Stimulated activated CD4-positive, alpha-beta T cell treated with anti-CD3 and anti-CD28 coated beads, Interleukin-4, amount 100 ng/mL, for 24 hours (primary cell): ENCODE measurements around the gene SNCA.

ENCODE experiments used
- DNase-seq: peaks from one replicate; pipeline ENCODE4 v3.0.0-alpha.2; 2020

SNCA gene

DNA sequence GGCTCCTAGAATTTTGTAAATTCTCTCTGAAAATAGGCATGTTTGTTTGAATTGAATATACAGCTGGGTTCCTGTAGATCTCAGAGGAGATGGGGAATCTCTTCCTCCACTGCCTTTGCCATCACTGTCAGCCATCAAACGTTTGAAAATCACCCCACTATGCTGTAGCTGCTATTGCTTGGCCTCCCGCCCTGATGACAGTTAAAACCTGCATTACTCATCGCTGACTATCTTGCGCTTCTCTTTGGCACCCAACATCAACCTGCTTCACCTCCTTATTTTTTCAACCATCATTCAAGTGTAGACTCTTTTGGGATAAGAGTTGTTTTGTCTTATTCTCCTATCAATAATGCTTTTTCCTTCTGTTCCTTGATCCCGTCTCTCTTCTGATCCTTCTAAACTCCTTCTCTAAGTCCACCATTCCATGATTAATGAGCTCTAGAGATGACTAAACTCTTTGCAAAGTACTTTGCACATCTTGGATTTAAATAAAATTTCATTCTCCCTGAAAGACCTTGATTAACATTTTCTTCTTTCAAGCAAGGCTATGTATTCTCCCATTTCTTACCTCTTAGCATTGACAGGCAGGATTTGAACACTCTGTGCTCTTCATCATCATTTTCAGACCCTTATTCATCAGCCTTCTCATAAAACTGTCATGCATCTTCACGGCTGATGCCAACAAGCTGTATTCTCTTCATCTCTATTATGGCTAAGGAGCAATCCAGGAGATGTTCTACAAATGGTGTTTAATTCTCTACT, 133.0 kb downstream of the SNCA start:
- no peak for DNase-seq

DNA sequence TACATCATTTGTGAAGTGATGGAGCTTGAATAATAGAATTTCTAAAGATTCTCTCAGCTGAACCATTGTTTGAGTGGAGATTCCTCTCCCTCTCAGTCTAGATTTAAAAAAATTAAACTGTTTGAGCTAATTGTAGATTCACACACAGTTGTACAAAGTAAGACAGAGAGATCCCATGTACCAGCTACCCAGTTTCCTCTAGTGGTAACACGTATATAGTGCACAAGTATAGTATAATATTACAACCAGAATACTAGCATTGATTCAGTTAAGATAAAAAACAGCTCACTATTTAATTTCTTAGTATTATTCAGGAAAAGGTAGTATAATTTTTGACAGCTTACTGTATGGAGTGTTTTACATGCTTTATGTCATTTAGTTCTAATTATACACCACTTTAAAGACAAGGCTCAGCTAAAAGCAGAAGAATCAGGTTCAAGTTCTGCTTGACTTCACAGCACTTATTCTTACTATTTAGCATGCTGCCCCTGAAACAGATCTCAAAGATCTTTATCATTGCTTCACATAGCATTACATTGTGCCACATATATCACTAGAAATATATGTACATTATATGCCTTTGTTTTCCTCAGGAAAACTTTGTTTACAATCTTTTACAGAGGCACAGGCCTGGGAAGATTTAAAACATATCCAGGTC, 136.1 kb downstream of the SNCA start:
- no peak for DNase-seq

DNA sequence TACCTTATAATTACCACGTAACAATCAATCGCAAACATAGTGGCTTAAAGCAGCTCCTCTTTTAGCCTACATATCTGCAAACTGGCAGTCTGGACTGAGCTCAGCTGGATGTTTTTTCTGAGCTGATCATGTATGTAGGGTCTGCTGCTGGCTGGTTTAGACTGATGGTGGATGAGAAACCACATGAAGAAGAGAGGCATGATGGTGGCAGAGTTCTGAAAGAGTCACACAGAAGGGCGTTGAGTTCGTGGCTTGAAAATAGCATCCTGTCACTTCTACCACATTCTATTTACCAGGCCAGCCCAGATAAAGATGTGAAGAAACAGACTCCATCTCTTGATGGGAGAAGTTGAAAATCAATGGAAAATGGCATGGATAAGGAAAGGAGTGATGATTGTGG, 151.3 kb downstream of the SNCA start:
- no peak for DNase-seq

DNA sequence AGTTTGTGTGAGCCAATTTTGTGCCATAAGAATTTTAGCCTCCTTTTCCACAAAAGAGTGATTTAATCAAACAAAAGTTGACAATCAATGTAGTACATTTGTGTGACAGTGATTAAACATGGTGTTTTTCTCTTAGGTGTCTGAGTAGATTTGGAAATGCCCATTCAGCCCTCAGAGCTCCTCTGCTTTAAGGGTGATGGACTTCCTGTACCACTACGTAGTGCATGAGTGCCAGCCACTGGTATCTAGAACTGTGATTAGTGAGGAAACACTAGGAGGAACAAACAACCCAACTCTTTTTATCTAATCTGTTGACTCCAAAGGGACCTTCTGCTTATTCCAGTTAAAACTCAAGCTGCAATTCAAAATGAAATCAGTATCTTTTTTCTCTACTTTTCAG, 151.7 kb downstream of the SNCA start:
- DNase-seq: no peak

DNA sequence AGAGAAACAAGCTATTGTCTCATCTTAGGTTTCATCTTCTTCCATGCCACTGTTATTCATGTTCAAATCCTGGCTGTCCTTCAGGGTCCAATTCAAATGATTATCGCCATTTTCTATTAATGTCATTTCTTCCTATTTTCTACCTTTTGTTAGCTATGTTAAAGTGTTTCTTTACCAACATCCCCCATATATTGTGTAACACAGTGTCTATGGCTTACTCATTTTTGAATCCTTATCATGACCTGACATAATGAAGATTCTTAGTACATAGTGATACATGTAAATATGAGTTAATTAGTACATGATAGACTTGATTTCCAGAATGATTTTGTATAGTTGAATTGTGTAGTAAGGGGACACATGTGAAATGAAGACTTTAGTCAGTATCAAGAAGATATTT, 152.4 kb downstream of the SNCA start:
- no peak for DNase-seq

DNA sequence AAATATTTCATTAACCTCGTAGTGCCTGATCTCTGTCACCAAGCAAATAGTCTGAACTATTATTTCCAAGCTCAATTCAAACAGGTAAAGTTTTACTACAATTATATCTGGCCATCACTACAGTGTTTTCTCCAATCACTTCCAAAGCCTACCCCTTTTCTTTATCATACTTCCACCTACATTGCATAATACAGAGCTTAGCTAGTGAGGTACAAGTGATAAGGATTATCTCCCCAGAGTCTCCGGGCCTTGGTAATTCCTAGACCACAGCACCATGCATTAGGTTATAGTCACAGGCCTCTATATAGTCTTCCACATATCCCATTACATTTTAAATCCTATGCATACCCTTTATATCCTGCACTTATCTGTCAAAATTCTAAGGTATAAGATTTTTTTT, 154.2 kb downstream of the SNCA start:
- no peak for DNase-seq

DNA sequence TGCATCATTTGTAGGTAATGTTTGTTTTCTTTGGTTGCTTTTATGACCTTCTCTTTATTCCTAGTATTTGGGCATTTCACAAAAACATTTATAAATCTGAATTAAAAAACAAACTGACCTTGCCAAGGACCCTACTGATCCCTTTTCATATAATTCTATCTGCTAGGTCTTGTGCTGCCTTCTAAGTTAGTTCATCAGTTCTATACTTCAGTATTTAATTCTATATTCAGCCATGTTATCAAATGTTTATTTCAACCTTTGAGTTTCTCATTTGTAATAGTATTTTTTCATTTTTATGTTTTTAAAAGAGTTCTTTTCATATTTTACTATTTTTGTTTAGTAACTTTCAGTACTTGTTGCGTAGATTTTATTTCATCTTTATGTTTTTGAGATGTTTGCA, 155.3 kb downstream of the SNCA start:
- DNase-seq: no peak

DNA sequence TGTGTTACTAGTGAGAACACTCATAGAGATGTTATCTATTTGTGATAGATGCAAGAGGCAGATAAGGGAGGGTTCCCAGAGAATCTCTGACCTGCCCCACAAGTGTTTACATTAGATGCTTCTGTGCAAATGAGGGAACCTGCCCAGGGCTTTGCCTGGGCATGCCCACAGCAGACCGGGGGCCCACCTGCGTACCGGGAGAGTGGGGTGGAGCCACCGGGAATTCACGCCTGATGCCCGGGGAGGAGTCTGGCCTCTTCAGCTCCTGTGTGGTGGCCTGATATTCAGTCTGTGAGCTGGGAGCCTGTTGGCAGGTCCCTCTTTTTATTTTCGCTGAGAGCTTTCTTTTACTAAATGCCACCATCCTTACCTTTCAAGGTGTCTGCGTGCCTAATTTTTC, 155.7 kb downstream of the SNCA start:
- DNase-seq: no peak

DNA sequence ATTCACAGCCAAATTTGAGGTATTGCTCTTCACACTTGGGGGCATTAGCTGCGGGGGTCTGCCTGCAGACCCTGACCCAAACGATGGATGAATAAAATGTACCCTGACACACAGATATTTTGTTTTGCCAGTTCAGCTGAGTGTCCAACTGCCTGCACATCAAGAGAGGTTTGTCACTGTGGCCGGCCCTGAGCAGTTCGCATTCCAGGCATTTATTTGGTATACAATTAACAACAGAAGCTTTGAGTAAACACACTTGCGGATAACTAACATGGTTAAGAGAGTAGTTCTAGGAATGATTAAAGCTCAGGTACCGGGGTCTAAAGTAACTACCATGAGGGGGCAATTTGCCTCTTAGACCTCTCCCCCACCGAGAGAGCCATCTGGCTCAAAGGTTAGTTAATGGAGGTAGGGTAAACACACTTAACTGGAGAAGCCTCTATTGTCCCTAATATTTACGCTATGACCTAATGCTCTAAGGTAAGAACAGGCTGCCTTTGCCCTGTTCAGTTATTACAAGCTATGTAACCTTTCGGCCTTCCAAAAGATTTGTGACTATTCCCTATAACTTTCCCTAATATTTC, 162.0 kb downstream of the SNCA start:
- no peak for DNase-seq
